G401.6 (cell line): ENCODE results near the gene AVPR2.

Source experiments
- FAIRE-seq: peaks from 2 replicates; lab custom pipeline; 2012; peaks lifted over from hg19 to GRCh38; lab: Jason Lieb, UNC

AVPR2 gene

GRCh38 chrX:153903991-153904957 is at the start of gene AVPR2:
AVPR2 (plus strand) TSS chrX:153904673; CDS start chrX:153905146, 473 bp downstream.
- FAIRE-seq: no peak

- FAIRE-seq: no peak
Observed at GRCh38 chrX:153854702-153855101, 49.8 kb upstream of the AVPR2 start.

GRCh38 chrX:153857348-153857903 is 47.0 kb upstream of the AVPR2 start:
- FAIRE-seq: no peak

- FAIRE-seq: no peak
Observed at GRCh38 chrX:153861151-153861550, 43.3 kb upstream of the AVPR2 start.

- no peak for FAIRE-seq
Observed at GRCh38 chrX:153861733-153862310, 42.7 kb upstream of the AVPR2 start.

- FAIRE-seq: no peak
Observed at GRCh38 chrX:153862369-153863250, 41.9 kb upstream of the AVPR2 start.

- no peak for FAIRE-seq
Observed at GRCh38 chrX:153863251-153863991, 41.1 kb upstream of the AVPR2 start.

GRCh38 chrX:153864101-153864500 is 40.4 kb upstream of the AVPR2 start:
- no peak for FAIRE-seq

- FAIRE-seq: no peak
Observed at GRCh38 chrX:153864561-153865320, 39.7 kb upstream of the AVPR2 start.

GRCh38 chrX:153865321-153865580 is 39.2 kb upstream of the AVPR2 start:
- no peak for FAIRE-seq

GRCh38 chrX:153865685-153866084 is 38.8 kb upstream of the AVPR2 start:
- FAIRE-seq: no peak

- FAIRE-seq: no peak
Observed at GRCh38 chrX:153866302-153867019, 38.0 kb upstream of the AVPR2 start.

GRCh38 chrX:153867139-153867538 is 37.3 kb upstream of the AVPR2 start:
- FAIRE-seq: no peak

GRCh38 chrX:153867671-153868070 is 36.8 kb upstream of the AVPR2 start:
- FAIRE-seq: no peak

GRCh38 chrX:153868576-153869472 is 35.6 kb upstream of the AVPR2 start:
- FAIRE-seq: no peak

- no peak for FAIRE-seq
Observed at GRCh38 chrX:153869473-153870287, 34.8 kb upstream of the AVPR2 start.

- FAIRE-seq: no peak
Observed at GRCh38 chrX:153870288-153870690, 34.2 kb upstream of the AVPR2 start.

GRCh38 chrX:153870791-153871360 is 33.6 kb upstream of the AVPR2 start:
- no peak for FAIRE-seq
